Ammon's horn (tissue), 1 donor: ENCODE results near the gene C1orf35.

Experiments used
- DNase-seq: peaks from one replicate; pipeline ENCODE4 v3.0.0-alpha.2; 2016; ENCODE audit warnings: low spot score

Gene C1orf35

DNA sequence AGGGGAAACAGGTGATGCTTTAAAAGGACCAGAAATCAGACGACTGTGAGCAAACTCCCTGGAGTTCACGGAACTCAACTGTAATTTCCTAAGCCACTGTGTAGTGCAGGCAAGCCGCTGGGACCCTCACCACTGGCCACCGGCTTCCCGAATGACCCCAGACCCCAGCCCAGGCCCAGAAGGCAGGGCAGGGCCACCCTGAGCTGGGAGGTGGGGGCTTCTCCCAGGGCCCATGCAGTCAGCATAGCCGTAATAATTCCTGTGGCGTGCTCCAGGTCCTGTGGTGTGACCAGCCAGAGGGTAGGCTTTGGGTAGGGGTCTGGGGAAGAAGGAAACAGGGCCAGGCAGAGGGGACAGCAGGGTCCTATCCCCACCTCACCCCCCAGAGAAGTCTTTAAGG, 24.1 kb downstream of the C1orf35 start:
- no peak for DNase-seq

DNA sequence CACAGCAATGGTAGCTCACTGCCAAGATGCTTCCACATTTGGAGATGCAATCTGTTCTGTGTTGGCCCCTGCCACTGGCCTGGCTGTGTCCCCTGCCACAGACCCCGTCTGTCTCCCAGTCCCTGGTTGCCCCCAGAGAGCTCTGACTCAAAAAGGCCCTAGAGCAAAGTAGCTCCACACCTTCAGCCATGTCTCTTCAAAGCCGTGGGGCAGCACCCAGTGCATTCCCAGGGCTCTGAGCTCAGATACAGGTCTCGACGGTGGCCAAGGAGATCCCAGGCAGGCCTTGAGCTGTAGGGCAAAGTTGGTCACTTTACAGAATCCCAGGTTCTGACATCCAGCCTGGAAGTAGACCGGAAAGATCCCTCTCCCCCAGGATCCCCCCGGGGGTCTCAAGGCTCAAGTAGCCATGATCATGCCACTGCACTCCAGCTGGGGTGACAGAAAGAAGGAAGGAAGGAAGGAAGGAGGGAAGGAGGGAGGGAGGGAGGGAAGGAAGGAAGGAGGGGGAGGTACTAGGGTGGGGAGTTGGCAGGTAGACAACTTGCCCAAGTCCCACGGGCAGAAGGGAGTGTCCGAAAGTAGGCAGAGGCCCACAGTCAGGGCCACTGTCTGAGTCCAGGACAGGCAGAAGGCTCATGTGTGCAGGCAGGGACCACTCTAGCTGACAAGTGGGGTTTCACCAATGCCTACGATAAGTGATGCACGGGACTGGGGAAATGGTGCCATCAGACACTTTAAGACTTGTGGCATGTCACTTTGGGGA, 25.4 kb downstream of the C1orf35 start:
- no peak for DNase-seq

DNA sequence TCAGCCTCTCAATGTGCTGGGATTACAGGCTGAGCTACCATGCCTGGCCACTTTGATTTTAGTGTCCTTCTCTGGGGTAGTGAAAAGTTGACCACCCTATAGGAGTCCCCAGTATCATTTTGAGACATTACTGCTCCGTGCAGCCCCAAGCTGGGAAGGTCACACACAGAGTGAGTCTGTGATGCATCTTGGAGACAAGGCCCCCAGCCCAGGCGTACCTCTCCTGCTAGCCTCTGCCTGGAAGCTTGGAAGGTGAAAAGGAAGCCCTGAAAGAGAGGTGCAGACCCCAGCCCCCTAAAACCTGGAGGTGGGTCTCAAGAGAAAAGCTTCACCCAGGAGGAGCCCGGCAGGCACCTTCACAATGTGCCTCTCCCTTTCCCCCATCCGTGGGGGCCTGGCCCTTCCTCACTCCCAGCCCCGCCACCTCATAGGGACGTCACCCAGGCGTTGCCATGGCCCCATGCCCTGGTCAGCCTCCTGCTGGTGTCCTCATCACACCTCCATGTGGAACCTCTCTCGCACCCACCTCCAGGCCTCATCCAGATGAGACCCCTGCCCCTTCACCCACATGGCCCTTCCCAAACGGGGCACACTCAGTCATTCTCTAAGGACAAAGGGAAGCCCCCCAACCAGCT, 26.2 kb downstream of the C1orf35 start:
- no peak for DNase-seq

DNA sequence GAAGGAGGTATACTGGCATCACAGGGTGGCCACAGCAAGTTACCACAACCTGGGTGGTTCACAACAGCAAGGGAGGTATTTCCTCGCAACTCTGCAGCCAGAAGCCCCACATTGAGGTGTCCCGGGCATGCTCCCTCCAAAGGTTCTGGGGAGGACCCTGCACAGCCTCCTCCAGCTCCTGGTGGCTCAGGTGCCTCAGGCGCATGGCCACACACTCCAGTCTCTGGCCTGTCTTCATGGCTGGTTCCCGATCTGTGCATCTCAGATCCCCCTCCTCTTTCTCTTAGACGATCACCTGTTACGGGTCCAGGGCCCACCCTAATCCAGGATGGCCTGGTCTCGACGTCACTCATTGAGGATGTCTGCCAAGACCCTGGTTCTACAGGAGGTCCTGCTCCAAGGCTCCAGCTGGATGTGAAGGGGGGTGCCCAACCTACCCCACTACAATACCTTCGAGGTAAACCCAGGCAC, 27.3 kb downstream of the C1orf35 start:
- no peak for DNase-seq

DNA sequence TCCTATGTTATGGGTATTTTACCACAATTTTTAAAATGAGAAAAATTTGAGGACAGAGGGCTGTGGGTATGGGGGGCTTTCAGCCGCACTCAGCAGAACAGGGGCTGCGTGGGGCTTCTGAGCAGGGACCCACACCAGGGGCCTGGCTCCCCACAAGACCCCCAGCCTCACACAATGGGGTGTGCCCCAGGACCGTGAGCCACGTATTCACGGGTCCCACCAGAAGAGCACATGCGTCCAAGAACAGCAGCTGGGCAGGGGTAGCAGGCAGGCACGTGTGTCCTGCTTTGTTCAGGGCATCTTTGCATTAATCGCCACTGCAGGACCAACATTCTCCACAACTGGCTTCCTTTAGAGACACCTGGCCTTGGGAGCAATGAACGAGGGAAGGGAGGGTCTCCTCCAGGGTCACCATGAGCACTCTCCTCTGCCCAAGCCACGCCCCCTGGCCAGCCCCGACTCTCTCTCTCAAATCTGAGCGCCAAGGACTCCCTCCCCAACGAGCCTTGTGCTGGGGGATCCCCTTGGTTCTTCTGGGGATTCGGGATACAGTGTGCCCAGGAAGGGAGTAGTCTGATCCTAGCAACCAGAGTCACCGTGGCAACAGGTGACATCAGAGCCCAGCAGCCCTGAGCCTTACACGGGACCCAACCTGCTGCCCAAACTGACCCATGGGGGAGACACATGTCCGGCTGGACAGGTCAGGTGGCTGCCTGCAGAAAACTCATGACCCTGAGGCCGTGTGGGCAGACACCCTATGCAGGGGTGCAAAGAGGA, 28.0 kb downstream of the C1orf35 start:
- no peak for DNase-seq

DNA sequence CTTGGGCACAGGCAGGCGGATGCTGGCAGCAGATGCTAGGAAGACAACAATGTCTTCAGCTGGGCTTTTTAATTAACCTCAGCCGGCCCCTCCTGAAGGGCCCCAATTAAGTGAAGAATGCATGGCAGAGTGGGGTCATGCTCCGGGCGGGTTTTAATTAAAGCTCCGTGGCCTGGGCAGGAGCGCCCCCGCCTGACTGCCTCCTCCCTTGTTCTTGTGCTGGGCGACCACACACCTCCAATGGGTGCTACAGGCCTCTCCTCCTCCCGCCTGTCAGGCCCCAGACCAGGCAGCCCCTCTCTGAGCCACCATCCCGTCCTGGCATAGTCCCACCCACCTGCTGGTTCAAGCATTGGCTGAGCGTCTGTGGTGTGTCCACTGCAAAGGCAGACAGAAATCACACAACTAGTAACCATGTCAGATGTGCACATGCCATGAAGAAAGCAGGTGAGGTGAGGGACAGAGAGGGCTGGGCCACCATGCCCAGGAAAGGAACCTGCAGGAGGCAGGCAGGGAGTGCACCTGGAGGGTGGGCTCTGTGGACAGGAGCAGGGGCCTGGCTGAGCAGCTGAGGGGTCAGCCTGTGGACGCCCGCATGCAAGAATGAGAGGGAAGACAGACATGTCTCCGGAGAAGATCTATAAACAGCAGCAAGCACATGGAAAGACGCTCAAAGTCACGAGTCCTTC, 29.1 kb downstream of the C1orf35 start:
- DNase-seq: no peak

DNA sequence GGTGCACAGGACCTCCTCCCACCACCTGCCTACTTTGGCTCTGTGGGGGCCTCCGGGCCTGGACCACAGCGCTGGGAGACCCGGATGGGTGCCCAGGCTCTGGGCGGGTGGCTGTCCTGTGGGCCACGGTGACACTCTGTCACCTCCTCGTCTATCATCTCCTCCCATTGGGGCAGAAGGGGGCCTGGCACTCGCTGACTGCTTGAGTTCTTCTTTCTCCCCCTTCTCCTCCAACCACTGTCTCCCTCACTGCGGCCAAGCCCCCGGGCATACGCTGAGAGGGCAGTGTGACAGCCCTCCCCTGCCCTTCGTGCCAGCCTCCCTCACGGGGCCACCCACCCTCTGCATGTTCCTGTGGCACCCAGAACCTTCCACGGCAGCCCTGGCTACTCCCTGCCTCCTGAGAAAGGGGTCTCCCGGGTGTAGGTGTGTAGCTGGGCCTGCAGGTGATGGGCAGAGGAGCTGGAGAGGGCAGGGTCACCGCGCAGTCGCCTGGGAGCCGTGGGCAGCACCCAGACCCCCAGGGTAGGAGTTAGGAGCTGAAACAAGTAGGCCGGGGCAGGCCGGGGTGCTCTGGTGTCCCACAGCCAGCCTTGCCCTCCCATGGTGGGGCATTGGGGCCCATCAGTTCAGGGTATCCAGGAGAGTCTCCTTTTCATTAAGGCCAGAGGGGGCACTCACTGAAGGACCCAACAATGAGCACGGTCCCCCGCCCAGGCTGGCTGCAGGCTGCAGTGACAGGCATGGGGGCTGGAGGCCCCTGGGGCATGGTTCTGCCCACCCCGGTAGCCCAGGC, 29.9 kb downstream of the C1orf35 start:
- DNase-seq: no peak

DNA sequence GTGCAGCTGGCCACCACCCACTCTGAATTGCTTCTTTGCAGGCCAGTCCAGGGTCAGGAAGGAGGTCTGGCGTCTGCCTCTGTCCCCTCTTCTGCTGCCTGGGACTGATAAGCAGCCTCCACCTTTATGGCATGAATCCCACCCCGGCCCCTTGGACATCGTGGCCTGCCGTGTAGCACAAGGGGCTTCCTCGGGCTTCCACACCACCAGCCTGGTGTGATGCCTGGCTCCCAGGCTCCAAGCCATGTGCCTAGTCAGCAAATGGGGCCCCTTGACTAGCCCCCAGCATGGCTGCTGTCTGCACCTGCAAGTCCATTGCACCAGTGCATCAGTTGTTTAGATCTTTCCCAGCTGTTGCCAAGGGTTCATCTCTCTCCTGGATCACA, 30.5 kb downstream of the C1orf35 start:
- no peak for DNase-seq

DNA sequence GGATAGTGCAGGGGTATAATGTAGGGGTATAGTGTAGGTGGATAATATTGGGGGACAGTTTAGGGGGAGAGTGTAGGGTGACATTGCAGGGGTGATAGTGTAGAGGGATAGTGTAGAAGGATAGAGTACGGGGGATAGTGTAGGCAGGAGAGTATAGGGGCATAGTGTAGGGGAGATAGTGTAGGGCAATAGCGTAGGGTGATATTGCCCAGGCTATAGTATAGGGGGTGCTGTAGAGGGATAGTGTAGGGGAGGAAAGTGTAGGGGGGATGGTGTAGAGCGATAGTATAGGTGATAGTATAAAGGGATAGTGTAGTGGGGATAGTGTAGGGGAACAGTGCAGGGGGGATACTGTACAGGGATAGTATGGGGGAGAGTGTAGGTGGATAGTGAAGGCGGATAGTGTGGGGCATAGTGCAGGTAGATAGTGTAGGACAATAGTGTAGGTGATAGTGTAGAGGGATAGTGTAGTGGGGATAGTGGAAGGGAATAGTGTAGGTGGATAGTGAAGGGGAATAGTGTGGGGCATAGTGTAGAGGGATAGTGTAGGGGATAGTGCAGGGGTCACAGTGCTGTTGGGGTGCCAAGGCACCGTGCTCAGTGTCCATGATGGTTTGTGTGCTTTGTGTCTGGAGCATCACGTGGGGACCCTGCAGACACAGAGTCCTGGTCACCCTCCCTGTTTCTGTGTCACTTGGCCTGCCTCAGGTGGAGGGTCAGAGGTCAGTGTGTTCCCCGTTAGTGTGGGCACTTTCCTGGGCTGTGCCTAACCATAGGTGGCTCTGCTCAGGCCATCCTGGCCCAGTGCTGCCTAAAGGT, 31.1 kb downstream of the C1orf35 start:
- DNase-seq: no peak

DNA sequence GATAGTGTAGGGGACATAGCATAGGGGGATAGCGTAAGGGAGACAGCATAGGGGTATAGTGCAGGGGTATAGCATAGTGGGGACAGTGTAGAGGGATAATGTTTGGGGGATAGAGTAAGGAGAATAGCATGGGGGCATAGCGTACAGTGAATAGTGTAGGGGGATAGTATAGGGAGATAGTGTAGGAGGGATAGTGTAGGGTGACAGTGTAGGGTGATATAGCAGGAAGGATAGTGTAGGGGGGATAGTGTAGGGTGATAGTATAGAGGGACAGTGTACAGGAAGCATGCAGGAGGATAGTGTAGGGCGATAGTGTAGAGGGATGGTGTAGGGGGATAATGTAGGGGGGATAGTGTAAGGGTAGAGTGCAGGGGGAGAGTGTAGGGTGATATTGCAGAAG, 32.3 kb downstream of the C1orf35 start:
- no peak for DNase-seq

DNA sequence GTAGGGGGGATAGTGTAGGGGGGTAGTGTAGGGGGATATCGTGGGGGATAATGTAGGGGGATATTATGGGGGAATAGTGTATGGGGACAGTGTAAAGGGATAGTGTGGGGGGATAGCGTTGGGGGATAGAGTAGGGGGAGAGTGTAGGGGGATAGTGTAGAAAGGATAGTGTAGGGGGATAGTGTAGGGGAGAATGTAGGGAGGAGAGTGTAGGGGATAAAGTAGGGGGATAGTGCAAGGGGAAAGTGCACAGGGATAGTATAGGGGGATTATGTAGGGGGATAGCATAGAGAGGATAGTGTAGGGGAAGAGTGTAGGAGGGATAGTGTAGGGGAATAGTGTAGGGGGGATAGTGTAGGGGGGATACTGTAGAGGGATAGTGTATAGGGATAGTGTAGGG, 33.0 kb downstream of the C1orf35 start:
- DNase-seq: no peak

DNA sequence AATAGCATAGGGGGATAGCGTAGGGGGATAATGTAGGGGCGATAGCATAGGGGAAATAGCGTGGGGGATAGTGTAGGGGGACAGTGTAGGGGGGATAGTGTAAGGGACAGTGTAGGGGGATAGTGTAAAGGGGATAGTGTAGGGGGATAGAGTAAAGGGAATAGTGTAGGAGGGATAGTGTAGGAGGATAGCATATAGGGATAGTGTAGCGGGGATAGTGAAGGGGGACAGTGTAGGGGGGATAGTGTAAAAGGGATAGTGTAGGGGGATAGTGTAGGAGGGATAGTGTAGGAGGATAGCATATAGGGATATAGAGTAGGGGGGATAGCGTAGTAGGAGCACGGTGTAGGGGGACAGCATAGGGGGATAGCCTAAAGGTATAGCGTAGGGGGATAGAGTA, 34.8 kb downstream of the C1orf35 start:
- DNase-seq: no peak

DNA sequence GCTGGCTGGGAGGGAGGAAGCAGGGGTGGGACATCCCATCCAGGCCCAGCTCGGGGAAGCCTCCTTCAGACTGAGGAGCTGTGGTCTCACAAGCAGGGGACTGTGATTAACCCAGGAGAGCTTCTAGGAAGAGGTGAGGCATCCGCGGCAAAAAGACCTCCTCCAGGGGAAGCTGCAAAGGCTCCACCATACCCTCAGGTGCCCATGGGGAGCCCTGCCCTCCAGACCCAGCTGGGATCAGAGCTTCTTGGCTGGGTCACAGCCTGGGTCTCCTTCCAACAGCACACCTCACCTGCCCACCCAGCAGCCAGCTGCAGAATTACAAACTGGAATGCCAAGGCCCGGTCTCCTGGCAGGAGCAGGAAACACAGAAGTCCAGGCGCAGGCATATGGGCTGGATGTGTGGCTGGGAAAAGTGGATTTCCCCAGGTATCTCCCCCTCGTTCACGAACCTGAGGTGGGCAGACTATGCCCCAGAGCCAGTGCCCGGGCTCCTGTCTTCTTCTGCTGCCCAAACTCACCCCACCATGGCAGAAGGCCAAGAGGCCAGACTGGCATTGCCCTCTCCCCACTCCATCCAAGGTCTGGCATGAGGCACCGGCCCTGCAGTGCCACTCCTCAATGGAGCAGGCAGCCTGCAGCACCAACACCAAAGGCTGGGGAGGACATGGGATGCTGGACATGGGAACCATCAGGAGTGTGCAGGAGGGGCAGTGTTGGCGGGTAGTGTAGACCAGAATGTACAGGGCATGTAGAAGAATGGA, 36.1 kb downstream of the C1orf35 start:
- DNase-seq: no peak

DNA sequence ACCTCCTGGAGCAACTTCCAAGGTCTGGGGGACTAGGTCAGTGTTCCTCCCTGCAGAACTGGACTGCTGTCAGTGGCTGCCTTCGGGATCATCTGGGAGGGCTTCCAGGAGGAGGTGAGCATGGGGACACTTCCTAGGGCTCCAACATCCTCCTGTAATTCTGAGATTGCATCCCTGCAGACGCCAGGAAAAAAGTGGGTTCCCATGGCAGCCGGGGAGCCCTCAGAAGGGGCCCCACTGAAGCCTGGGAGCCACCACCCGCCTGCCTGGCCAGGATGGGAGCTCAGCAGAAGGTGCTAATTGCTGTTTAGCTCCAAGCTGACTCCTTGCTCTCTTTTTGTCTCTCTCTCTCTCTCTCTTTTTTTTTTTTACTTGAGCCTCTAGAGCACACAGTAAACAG, 36.7 kb downstream of the C1orf35 start:
- no peak for DNase-seq

DNA sequence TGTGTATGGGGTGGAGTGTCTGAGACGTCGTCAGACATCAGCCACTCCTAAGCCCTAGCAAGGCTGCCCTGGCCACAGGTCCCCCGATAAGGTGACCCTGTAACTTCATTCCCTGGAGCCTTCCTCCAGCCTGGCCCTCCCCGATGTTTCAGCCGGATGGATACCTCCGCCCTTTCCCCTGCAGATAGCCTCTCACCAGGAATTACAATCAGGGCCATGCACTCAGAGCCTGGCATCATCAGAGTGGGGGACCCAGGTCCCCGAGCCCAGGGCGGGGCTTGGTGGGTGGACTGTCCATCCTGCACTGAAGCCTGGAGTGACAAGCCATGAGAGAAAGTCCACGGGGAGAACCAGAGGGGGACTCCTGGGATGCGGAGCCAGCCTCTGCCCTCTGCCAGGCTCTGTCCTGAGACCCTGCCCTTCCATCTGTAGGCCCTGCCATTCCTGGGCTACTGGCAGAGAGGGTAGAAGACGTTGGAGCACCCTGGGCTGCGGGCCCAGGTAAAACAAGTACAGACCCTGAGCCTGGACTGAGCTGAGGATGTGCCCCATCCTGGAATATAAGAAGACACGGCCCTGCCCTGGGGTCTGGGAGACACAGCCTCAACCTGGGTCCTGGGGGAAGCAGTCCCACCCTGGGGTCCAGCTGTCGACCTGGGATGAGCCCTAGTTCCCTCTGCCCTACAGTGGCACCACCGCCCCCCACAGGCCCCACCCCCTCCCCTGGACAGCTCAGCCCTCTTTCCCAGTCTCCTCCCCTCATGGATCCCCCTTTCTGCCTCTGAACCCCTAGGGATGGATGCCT, 37.4 kb downstream of the C1orf35 start:
- no peak for DNase-seq

DNA sequence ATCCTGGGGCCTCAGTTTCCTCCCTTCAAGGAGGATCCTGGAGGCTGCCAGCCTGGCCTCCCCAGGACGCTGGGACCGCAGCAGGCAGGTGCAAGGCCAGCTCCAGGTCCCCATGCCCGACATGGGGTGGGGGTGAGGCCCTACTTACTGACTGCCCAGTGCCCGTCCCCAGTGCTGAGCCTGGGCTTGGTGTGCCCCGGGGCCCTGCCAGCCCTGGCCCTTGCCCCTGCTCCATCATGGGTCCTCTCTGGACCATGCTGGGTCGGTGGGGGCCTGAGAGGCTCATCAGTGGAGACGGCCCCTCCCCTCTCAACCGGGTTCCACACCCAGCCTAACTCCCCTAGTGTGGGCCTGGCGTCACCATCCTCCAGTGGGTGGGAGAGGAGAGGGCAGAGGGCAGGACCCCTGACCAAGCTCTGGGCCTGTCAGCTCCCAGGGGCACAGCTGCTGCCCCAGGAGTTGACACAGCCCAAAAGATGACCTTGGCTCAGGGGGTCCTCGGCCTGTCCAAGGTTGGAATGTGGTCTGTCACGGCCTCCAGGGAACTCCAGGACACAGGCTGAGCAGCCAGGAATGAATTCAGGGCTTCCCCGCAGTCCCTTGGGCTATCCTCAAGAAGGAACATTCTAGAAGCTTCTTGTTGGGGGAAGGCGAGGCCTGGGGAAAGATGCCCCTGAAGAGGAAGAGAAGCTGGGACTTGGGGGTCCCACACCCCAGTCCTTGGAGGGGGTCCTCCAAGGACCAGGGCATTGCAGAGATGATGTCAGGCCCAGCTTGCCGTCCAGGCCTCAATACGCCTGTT, 38.2 kb downstream of the C1orf35 start:
- no peak for DNase-seq

DNA sequence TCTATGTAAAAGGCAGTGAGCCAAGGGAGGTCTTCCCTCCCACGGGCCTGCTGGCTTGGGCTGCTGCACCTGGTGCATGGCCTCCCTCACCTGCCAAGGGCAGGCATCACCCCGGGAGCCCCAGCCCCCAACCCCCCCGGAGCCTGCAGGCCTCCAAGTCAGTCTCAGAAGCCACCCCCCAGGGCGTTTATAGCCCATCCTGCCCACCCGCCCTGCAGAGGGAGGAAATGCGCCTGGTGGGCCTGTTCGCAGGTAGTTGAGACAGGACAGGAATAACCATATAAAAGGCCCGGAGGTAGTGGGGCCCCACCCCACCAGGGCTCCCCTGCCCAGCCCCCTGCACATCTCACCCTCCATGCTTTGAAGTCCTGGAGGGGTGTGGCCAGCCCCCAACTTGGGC, 38.8 kb downstream of the C1orf35 start:
- DNase-seq: no peak
